HG02623 (cell line): Measurements from ENCODE around the gene LAPTM4A.
A peak's percentile ranks its signal among the peaks of the same experiment; 100 is the strongest.
"Not testable (repeated sequence)": the region's sequence is repeated elsewhere in the genome, so short reads cannot be mapped to it uniquely, and the experiment has no call there.

ENCODE experiments used
- ATAC-seq: cut with Tn5 transposase; IDR thresholded peaks from one replicate; pipeline ENCODE4 v1.9.1; 2021; ENCODE audit warnings: moderate library complexity; ENCODE audit not compliant: unreplicated experiment

Gene LAPTM4A

GRCh38 chr2:20051532-20052228, at the start of gene LAPTM4A:
Gene LAPTM4A, minus strand, starts transcription at chr2:20051628. Its CDS starts 108 bp downstream, at chr2:20051520.
- ATAC-seq, result peak; percentile 95

DNA sequence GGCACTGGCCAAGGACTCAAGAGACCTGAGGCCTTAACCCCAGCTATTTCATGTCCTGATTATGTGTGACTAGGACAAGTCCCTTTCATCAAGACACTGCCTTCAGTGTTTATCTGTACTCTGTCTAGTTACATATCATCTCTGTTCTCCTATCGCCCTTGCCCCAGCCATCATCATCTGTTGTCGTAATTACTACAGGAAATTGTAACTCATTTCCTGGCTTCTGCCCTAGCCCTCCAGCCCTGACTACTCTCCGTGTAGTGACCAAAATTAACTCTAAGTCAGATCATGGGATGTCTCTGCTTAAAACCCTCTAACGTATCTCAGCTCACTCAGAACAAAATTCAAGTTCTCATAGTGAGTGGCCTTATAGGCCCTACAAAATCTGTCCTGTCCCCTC, 49.3 kb upstream of the LAPTM4A start:
- no peak for ATAC-seq

GRCh38 chr2:20099780-20100179, 48.4 kb upstream of the LAPTM4A start:
- ATAC-seq, result no peak

- peak; percentile 89 for ATAC-seq
Measured at GRCh38 chr2:20097889-20098714, 46.7 kb upstream of the LAPTM4A start.

- ATAC-seq, result no peak
Measured at GRCh38 chr2:20095469-20095868, 44.0 kb upstream of the LAPTM4A start.

- no peak for ATAC-seq
Measured at GRCh38 chr2:20094955-20095354, 43.5 kb upstream of the LAPTM4A start.

DNA sequence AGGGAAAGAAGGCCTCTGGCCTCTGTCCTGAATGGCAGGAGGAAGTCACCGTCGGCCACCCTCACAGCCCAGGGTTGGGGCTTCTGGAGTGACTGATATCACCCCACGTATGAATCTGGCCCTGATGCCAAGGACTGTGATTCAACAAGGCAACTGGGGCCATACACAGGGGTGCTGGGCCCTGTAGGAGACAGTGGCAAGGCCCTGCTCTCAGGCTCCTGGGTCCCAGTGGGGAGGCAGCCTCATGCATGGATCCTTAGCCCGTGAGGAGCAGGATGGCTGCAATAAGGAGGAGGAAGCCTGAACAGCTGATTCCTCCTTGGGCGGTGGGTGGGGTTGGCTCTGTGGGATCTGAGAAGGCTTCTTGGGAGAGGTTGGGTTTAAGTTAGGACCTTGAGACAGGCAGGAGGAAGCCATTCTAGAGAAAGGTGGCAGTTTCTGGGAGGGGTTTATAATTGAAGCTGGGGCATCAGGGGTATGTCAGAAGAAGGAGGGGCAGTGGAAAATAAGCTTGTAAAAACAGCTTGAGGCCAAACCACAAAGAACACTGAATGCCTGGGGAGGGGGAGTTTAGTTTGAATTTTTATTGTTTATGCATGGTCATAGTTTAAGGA, 42.8 kb upstream of the LAPTM4A start:
- no peak for ATAC-seq

DNA sequence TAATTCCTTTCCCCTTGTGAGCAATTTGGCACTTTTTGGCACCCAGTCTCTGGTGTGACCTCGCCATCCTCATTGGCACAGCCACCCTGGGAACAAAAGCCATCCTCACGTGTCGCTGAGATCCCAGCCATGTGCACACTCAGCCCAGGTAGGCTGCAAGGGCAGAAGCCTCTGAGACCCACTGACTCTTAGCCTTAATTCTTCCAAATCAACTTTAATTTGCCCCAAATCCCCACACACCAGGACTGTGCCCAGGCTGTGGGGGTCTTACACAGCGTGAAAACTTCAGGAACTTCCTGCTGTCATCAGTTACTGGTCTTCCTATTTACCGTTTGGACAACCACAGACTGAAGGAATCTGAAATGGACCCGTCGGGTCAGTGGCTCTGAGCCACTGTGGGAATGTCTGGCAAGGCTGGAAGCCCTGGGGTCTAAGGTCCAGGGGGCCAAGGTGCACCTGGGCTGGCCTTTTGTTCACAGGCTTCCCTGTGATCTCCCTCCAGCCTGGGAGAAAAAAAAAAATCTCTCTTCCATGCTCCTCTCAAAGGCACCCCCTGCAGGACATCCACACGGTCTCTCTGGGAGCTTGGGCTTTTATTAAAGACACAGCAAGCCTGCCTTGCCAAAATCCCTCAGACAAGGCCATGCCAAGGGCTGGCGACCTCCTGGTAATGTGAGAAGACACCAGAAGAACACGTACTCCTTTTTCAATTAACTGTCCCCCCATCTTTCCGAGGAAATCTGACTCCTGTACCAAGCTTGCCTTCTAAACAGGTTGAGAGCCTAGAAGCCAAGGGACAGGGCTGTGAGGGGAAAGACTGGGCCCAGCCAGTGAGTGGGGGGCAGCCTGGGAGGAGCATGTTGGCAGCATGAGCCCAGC, 42.1 kb upstream of the LAPTM4A start:
- ATAC-seq, result no peak

- no peak for ATAC-seq
Measured at GRCh38 chr2:20092901-20093235, 41.4 kb upstream of the LAPTM4A start.

GRCh38 chr2:20092226-20092900, 40.9 kb upstream of the LAPTM4A start:
- ATAC-seq, result no peak

- ATAC-seq, result no peak
Measured at GRCh38 chr2:20091305-20091991, 40.0 kb upstream of the LAPTM4A start.

DNA sequence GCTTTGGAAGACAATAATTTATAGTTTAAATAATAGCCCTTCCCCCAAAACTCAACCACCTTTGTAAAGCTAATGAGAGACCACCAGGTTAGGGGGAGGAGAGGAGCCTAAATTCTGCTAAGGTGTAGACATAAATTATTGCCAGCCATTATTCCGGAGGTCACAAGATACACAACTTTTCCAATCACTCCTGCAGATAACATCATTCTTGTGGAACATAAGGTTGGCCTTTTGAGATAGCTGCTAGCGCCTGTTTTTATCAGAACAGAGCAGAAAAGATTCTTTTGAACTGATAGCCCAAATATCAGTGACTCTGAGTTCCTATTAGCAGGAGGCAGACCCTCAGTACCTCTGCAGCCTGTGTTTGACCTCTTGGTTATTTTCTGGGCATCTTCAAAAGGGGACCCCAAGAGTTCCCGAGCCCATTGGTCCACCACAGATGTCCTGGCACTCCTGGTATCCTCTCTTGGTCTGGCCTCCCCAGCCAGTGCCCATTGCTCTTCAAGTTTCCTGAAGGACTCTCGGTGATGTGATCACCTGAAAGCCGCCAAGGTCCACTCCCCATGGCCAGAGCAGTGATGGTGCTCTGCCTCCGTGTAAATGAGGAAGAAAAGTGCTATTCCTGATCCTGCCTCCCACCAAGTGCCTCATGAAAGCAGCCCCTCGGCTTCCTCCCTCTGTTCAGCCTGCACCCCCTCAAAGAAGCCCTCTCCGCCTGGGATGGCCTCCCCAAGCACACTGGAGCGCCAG, 38.5 kb upstream of the LAPTM4A start:
- no peak for ATAC-seq

GRCh38 chr2:20085909-20086308, 34.5 kb upstream of the LAPTM4A start:
- not testable (repeated sequence) for ATAC-seq

- not testable (repeated sequence) for ATAC-seq
Measured at GRCh38 chr2:20082812-20083211, 31.4 kb upstream of the LAPTM4A start.

GRCh38 chr2:20081841-20082240, 30.4 kb upstream of the LAPTM4A start:
- ATAC-seq, result no peak

- no peak for ATAC-seq
Measured at GRCh38 chr2:20080839-20081415, 29.5 kb upstream of the LAPTM4A start.

DNA sequence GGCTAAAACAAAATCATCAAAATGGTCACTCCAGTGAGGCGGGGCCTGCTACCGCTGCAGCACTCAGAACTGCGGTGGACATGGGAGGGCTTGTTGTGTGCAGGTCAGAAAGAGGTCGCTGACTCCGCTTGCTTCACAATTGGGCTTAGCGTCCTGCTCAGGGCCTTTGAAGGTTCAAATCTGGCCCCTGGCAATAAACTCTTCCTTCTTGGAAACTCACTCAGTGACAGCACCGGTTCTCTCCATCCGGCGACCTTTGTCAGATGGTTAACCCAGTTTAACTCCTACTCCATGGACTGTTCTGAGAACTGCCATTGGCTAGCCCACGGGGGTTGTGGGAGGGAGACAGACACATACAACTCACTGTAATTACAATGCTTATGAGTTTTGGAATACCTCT, 29.0 kb upstream of the LAPTM4A start:
- ATAC-seq, result no peak

DNA sequence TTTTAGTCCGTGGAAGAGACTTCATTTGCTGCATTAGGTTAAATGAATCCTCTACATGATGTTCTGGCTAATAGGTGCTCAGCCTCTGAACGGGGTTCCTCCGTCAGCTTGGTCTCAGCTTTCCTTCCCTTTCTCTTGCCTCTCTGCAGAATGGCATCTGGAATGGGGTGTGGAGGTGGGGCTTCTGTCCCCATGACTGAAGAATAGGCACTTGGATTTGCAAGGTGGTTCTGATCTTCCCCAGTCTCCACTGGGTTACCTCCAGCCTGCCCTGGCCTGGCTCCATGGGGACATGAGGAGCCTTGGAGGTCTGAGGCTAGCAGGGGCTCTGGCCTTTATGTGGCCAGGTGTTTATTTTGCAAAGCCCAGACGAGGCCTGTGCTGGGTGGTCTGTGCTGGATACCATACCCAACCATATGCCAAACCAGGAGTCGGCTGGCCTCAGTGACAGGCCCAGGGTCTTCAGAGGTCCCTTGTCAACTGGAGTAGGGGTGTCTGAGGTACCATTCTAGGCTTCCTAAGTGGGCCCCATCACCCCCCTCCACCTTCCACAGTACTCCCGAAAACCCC, 28.2 kb upstream of the LAPTM4A start:
- ATAC-seq, result no peak
